ENCODE results near the gene ZBED1.

GRCh38 chrX:2508648-2509335 lies 8.0 kb upstream of the ZBED1 start:
- TF ChIP-seq CTCF (IDR thresholded peaks at IDR 0.05; ENCODE audit: insufficient read depth, low read length, poor library complexity, severe bottlenecking), result no peak
- no peak for TF ChIP-seq EZH2phosphoT487 (conservative IDR thresholded peaks at IDR 0.05; ENCODE audit: low read length)
